Measurements from ENCODE around the gene ELOVL5.

ELOVL5 gene

GRCh38 chr6:53300656-53301551, 47.8 kb downstream of the ELOVL5 start:
- no peak for DNase-seq (ENCODE audit: extremely low read depth, low read depth)
- H3K4me3 ChIP-seq (replicated peaks; ENCODE audit: low read depth, low read length) = no peak overlapping the region
- no peak for TF ChIP-seq CTCF (IDR thresholded peaks at IDR 0.05; ENCODE audit: low read depth, low read length, missing control alignments)

DNA sequence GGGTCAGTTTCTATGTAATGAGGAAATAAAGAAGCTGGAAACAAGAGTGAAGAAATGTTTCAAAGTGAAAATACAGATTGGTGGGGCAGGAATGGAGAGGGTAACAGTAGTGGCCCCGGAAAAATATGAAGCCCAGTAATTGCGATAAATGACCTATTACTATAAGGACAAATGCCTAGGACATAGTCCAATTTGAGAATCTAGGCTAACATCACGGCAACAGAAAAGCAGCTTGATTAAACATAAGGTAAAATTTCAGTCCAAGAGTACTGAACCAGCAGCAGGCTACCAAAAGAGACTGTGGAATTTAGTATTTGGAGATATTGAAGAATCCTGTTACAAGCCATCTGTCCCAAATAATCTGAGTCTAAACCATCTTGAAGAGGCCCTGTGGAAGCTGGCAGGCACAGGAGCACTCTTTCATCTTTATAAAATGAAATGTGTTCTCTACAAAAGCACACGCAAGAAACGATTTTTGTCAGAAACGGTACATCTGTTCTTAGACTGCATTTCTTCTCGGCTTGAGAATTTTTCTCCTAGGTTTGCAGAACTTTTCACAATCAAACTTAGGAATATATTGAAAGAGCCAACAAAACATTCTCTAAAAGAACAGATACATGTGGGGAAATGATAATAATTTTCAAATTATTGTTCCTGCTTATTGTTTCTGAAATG, 49.3 kb downstream of the ELOVL5 start:
- no peak for DNase-seq (ENCODE audit: extremely low read depth, low read depth)
- no peak overlapping the region for H3K4me3 ChIP-seq (replicated peaks; ENCODE audit: low read depth, low read length)
- no peak for TF ChIP-seq CTCF (IDR thresholded peaks at IDR 0.05; ENCODE audit: low read depth, low read length, missing control alignments)

DNA sequence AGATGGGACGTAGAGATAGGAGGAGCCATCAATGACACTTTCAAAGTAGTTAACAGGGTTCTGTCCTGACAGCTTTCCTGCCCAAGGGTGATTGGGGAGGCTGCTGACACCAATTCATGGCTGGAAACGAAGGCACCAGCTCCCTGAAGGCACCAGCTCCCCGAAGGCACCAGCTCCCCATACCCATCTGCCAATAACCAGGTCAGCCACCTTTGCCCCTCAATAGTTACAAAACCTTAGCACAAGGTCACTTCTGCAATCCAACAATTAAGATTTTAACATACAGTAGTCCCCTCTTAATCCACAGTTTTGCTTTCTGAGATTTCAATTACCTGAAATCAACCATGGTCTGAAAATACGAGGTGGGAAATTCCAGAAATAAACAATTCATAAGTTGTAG, 51.7 kb downstream of the ELOVL5 start:
- TF ChIP-seq CTCF (IDR thresholded peaks at IDR 0.05; ENCODE audit: low read depth, low read length, missing control alignments) = no peak
- H3K4me3 ChIP-seq (replicated peaks; ENCODE audit: low read depth, low read length) = no peak overlapping the region
- DNase-seq (ENCODE audit: extremely low read depth, low read depth) = no peak

DNA sequence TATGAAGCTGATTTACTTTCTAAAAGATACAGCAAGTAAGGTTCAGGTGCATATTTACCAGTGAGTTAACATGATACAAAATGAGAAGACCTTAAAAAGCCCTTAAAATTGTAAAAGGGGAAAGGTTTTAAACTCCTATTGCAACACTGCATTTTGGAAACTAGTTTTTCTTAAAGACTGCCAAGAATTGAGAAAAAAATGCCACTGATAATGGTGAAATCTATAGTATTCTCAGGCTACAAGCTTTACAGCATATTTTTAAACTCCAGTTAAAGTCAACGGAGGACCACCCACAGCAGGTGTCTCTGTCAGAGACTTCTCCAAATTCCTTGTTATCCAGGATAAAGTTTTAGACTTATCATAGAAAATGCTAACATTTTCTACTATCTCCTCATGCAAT, 53.6 kb downstream of the ELOVL5 start:
- no peak overlapping the region for H3K4me3 ChIP-seq (replicated peaks; ENCODE audit: low read depth, low read length)
- TF ChIP-seq CTCF (IDR thresholded peaks at IDR 0.05; ENCODE audit: low read depth, low read length, missing control alignments) = no peak
- no peak for DNase-seq (ENCODE audit: extremely low read depth, low read depth)

DNA sequence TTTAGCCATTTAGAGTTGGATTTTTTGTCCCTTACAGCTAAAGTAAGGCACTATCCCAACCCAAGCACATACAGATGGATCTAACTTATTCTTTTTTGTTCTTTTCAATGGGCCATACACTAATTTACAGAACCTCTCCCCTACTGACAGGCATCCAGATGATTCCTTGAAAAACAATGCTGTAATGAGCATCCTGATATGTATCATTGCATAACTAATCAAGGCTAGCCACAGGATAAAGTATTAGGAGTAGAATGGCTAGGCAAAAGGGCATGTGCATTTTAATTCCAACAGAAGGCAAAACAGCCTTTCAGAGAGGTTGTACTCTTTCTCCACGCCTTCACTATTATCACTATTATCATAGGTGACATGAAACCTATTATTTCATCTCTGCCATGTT, 54.1 kb downstream of the ELOVL5 start:
- no peak for DNase-seq (ENCODE audit: extremely low read depth, low read depth)
- no peak overlapping the region for H3K4me3 ChIP-seq (replicated peaks; ENCODE audit: low read depth, low read length)
- no peak for TF ChIP-seq CTCF (IDR thresholded peaks at IDR 0.05; ENCODE audit: low read depth, low read length, missing control alignments)

GRCh38 chr6:53294095-53294494, 54.7 kb downstream of the ELOVL5 start:
- TF ChIP-seq CTCF (IDR thresholded peaks at IDR 0.05; ENCODE audit: low read depth, low read length, missing control alignments) = peak; percentile 66
- no peak overlapping the region for H3K4me3 ChIP-seq (replicated peaks; ENCODE audit: low read depth, low read length)
- DNase-seq (ENCODE audit: extremely low read depth, low read depth) = no peak
